CD4-positive, alpha-beta T cell treated with Interleukin-6 for 4 hours (primary cell): ENCODE measurements around the gene FGF14.

ENCODE experiments used
- DNase-seq: peaks from one replicate; pipeline ENCODE4 v3.0.0-alpha.2; 2020; ENCODE audit warnings: mixed read lengths

The FGF14 gene

DNA sequence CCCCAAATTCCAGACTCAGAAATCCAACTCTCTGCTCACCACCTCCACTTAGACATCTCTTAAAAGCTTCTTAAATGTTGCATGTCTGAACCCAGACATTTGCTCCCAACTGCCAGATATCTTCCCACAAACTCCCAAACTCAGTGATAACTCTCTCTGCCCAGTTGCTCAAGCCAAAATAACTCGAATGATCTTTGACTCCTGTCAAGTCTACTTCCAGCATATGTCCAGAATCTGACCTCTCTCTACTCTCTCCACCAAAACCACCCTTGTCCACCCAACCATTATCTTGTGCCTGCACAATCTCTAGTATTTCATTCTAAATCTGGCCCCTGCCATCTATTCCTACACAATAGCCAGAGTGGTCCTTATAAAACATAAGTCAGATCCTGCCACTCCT lies 99.3 kb downstream of the FGF14 start:
- DNase-seq: no peak

DNA sequence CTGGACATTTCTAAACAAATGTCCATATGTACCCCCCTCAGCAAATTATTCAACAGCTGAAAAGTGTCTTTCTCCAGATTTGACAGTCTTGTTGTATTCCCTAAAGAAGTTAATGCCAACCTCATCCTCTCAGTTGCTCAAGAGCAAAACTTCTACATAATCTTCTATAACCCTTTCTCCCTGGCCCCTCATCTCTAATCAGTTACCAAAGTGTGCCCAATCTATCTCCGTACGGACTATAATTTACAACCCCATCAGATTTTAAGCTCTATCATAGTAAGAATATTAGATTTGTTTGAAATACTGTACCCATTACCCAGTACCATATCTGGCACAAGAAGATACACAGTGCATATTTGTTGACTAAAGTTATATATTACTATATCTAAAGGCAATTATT lies 101.5 kb downstream of the FGF14 start:
- DNase-seq: no peak

DNA sequence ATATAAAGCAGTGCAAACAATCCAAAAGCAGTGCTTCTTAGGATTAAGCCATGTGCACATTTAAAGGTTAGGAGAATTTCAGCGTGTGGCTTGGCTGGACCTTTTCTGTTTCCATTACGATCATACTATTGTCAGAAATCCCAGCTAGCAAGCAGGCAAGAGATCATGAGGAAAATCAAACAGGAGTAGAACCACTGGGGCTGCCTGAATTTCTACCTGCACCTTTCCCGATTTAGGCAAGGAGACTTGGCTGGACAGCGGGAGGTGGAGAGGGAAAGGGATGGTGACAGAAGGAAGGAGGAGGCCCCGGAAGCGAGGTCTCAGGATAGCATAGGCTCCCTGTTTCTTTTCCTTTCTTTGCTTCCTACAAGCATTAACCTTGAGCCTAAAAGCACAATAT lies 102.5 kb downstream of the FGF14 start:
- no peak for DNase-seq

DNA sequence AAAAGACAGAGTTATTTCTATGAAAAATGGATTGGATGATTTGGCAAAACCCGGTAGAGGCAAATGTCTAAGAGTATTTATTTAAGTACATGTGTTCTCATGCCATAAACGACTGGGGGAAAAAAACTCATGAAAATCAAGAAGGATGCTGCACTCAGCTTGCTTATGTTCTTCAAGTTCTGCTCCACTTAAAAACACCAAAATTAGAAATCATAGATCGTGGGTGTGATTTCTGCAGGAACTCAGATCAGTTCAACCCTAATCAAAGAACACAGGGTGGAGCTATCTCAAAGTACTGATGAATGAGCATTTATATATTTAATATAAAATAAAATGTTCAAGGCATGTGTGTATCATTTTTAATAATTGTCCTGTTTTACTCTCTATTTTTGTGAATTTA lies 103.8 kb downstream of the FGF14 start:
- DNase-seq: no peak

DNA sequence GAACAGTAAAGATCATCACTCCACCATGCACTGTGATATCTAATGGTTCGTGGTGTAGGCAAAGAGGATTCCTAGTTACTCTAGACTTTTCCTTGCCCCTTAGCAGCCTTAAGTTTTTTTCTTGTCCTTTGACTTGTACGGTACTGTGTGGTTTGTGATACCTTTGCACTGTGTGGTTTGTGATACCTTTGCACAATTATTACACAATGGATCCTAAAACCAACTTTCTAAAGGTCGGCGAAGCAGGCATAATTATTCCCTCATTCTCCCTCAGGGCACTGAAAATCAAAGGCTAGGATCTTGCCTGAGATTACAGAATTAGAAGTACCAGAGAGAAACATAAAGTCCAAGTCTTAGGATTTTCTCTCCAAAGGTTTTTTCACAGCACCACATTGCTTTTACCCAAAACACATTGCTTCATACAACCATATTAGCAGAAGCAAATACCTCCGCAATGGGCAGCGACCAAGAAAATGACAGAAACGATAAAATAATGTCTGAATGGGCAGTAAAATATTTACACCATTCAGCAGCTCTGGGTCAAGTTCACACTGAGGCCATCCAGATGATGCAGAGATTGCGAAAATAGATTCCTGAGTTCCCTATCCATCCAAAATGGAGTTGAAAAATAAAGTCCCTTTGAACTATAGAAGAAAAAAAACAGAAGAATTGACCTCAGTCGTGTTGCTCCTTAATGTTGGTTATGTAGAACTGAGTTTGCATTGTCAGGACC lies 106.4 kb downstream of the FGF14 start:
- no peak for DNase-seq

DNA sequence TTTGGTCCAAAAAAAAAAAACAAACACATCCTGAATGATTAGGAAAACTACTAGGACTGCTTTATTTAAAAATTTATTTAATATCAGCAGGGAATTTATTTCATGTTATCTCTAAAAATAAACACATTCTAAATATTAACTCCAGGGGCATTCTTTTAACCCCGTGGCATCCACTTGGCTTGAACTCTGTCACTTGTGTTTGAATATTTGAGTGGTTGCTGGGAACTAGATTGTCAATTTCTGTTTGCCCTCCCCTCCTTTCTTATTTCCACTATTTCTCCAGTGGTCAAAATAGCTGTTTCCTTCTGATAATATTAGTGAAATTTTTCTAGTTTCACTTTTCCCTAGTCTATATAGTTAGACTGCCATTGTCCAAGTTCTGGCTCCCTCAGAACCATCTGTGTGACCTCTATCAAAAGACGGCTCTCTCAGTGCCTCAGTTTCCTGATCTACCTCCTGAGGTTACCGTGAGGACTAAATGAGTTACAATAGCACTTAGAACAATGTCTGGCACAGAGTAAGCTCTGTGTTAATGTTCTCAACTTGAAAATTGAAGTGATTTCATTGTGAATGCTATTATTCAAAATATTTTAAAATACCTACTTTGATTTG lies 107.3 kb downstream of the FGF14 start:
- no peak for DNase-seq

DNA sequence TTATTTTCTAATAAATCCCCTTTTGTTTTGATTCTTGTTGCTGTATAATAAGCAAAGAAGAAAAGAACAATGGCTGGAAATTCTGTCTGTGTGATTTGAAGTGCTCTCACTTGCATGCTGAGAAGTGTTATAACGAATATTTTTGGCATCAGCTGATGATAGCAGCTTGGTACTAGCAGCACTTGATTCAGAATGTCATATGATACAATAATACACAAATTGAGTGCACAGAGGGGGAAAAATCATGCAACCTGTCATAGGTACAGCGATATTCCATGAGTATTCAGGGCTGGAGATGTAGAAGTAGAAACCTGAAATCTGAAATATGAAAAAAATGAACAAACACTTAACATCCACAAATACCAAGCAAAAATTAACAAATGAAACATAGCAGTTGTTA lies 108.1 kb downstream of the FGF14 start:
- DNase-seq: no peak

DNA sequence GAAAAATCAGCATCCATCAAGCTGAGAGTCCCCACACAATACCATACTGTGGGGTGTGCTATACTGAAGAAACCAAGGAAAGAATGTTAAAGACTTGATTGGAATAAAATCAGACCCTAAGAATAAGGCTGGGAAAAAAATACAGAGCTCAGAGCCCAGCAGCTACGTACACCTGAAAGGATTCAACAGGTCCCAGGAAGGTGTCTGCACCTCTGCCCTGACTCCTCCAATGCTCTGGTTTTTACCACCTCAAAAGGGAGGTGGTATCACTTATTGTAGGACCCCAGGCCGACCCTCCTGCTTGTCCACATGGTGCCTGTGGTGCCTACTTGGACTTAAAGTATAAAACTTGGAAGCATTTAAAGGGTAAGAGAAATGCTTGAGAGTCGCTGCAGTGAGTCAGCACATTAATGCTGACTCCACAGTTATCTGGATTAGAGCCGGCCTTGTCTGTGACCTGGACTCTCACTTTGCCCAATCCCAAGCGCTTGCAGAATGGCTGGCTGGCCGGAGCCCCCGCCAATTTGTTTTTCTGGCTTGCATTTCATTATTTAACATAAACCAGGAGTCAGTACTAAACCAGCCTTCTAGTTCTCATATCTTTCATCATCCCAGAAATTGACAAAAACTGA lies 110.1 kb downstream of the FGF14 start:
- no peak for DNase-seq

DNA sequence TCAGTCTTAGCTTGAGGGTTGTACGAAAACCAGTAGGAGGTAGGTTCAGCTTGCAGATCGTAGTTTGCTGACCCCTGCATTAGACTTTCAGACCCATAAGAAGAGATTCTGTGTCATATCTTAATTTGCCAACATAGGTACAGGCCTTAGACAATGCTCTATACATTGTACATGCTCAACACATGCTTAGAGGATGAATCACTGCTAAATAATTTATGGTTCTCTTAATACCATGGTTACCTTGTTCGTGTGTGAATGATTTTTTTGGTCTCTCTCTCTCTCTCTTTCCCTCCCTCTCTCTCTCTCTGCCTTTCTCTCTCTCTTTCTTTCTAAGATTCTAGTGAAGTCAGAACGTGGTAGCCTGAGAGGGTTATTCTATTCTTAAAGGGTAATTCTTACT lies 112.2 kb downstream of the FGF14 start:
- DNase-seq: no peak

DNA sequence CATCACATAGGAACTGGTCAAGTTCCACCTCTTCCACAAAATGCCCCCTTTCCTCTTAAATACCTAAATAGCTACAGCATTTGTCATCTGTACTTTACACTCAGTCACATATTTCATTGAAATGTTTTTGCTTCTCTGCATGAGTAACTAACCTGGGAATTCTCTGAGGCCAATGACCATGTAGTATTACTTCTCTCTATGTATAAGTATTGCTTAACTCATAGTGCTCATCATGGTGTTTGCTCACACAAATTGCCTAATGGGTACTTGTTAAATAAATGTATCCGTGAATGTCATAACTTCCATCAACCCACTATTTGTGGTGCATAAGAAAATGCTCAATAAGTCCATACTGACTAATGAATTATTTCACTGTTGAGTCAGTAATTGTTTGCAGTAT lies 115.5 kb downstream of the FGF14 start:
- DNase-seq: no peak

DNA sequence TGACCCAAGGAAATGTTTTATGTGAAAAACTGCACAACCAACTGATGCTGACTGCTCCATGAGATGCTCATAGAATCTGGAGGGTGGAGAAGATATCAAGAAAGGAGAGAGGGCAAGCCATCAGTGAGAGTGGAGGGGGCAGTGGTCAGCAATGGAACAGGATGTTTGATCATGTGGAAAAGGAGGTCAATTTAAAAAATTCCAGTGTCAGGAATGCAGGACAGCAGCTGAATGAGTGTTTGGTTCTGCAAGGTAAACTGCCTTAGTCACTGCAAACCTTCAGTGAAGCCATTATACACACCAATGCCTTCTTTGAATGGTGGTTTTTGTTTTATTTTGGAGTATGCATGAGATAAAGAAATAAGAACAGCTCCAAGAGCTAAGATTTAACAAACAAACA lies 121.5 kb downstream of the FGF14 start:
- DNase-seq: no peak

DNA sequence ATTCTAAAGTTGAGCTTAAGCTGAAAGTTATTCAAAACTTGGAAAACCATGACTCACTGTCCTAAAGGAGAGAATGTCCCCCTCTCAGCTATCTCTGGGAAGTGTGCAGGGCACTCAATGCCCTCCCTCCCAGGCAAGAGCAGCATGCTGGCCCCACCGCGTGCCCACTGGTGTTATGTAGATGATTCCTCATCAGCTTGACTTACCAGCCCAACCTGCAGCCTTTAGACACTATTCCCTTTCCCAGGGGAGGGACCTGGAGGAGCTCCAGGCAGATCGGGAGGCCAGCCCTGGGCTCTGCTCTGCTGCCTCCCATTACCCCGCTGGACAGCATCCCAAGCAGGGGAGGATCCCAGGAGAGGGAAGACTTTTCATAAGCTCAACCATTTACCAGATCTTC lies 124.6 kb downstream of the FGF14 start:
- no peak for DNase-seq

DNA sequence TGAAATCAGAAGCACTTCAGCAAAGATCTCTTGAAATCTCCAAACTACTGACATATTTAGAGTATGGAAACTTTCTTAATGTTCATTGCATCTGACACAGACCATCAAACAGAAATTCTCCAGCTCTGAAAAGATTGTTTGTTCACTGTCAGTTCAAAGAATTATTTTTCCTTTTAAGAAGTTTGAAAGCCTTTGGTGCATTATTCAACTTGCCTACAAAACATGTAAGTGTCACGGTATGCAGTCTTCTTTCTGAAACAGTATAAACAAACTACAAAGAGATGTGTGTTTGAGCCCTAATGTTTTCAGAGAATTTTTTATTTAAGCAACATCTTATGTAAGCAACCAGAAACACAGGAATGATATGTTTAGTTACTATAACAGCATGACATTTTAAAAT lies 125.4 kb downstream of the FGF14 start:
- no peak for DNase-seq

DNA sequence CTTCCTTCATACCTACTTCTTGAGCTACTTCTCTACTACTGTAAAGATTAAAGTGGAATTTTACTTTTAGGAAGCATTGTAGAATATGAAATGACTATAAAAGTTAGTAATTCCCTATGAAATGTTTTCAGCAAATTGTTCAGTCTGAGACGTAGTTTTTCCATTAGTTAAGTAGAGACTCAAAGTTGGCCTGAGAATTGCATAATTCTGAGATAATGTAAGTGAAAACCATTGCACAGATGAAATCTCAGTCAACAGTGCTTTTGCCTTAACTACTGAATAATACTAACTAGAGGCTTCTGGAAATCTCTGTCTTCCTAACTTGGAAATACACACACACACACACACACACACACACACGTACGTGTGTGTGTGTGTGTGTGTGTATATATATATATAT lies 125.9 kb downstream of the FGF14 start:
- DNase-seq: no peak

DNA sequence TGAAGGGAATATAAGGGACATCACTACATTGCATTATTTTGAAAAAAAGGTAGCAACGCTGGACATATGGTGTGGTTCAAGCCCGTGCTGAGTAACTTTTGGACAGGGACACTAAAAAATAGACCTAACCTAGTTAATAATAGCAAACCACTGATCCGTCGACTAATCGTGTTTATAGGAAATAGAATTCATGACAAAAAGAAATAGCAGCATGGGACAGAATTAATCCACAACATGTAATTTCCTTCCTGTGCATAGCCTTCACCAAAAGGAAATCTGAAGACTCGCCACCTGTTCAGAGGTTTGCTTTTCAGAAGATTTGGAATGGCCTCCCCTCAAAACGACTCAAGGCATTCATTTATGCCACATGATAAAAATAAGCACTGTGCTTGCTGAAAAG lies 128.7 kb downstream of the FGF14 start:
- DNase-seq: no peak

DNA sequence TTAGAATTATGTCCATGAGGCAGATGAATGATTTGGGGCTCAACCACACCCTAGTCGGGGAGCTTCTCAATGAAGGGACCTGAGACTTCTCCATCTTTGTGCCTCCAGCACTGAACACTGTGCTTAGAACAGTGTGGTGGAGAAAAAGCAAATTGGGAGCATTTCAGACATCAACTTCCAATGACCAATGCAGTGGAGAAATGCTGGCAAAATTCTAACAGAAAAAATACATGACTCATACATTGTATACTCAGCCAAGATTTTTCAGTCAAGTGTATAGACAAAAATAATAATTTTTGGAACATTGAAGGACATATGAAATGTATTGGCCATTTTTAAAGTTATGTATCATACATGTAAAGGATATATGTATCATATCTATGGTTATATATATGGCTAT lies 134.7 kb downstream of the FGF14 start:
- DNase-seq: no peak

DNA sequence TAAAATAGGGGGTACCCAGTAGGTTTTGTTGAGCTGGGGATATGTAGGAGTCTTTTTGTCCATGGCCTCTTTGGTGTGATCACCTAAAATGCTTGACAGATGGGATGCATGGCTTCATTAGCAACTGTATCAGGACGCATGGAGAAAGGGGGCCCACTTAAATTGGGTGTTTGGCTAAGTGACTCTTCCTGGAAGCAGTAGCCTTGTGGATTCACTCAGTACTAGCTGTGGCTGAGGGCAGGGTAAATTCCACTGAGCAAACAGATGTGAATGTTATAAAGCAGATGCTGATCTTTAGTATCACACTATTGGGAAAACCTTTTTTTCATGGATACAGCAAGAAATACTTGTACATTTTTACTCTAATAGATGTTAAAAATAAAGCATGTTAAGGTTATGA lies 140.0 kb downstream of the FGF14 start:
- no peak for DNase-seq

DNA sequence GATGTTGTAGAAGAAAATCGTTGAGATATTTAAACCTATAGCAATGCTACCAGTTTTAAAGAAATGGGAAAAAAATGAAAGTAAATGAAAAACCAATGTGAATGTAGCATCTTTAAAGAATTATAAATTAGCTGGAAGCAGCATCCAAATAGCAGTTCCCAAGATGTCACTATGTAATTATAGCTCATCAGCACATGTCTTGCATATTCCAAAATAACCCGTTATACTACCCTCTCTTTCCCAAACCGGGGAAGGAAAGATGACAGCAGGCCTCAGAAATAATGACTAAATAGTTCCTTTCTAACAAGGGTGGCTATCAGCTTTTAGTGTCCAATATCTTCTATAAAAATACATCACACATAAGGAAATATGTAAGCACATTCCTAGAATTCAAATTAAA lies 140.5 kb downstream of the FGF14 start:
- DNase-seq: no peak

DNA sequence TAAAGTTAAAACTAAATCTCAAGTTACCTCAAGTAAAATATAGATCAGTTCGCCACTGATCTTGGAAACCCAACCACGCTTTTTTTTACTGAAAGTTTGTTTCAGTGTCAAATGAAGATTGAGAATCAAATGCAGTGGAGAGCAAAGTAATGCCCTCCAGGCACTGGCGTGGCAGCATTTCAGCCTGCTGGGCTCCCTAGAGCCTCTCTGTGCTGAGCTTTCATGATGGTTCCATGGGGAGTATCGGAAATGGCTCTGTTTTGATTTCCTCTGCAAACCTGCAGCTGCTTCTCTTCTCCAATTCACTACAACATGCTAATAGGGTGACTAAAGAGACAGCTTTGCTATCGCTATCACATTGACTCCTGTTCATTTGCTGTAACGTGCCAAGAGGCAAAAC lies 141.6 kb downstream of the FGF14 start:
- no peak for DNase-seq

DNA sequence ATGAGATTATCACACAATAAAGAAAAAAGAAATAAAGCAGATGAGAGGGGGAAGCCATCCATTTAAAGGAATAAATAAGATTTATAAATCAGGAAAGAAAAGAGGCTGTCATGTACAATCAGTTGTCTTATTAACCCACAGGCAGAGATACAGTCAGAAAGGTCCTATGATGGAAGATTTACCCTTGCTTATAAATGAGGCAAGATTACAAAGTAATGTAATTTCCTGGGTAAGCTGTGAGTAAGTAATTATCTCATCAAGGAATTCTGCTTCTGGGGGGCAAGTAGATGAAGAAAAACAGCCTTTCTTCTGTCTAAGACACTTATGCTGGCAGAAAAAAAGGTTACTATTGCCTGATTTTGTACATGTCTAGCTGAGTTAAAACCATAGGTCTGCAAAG lies 146.4 kb downstream of the FGF14 start:
- DNase-seq: no peak

DNA sequence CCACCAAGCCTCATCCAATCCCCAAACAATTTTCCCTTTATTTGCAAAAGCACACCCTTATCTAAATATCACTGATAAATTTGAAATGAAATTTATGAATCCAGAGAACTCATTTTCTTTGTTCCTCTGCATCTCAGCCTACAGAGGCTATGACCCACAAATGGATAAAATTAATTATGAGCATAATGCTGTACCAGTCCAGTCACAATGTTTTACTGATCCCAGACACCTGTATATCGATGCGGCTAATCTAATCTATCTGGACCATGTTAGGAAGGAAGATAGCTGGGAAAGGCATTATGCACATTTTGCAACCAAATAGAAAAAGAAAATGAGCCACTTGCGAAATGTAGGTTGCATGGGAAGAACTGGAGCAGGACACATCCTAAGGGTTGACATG lies 150.0 kb downstream of the FGF14 start:
- DNase-seq: no peak

DNA sequence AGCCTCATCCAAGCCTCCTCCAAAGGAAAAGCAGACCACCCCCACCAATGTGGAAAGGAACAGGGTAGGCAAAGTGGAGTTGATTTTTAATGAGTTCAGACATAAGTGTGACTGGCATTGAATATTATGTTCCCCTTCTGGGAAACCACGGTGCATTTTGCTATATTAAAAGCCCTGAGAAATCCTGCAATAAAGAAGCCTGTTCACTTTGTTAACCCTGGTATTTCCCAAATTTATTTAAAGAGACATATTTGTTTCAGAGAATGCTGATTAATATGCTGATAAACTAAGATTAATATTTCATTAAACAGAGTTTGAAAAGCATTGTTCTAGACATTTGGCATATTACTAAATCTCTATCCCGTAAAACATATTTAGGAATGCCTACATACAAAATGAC lies 151.4 kb downstream of the FGF14 start:
- DNase-seq: no peak

DNA sequence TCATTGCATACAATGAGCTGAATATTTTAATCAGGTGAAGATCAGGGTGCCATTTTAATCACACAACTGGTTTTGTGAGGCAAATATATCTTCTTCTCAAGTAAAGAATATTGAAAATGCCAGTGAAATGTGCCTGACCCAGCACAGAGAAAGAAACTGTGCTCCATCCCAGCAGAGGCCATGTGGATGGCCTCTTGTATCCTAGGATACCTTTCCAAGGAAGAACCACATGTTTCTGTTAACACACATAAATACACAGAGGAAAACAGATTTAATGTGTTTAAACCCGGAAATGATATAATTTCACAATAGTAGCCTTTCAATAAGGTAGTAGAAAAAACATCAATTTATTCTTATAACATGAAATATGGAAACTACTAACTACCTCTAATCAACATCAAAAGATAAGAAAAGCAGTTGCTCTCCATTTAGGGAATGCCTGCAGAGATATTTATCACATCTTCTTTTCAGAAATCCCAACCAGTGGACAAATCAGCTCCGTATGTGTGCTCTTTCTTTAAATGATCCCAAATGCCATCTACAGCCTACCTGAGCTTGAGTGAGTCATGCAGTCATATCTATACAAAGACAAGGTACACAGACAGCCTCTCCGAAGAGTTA lies 157.1 kb downstream of the FGF14 start:
- DNase-seq: no peak

DNA sequence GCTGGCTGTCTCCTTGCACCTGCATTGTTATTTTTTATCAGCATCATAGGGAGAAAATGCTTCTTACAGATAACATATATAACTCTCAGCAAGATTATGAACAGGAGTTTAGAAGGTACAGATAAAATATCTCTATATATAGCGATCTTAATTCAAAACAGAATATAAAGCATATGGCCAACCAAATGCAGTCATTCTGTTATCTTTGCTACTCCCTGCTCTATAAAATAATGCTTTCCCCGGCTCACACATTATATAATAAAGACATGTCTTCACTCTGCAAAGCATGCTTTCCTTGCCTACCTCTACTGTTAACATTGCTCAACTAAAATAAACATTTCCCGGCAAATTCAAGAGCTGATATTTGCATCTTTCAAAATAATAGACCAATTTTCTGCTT lies 161.7 kb downstream of the FGF14 start:
- no peak for DNase-seq
